ENCODE measurements around the gene ATR. TPM values are rescaled to one million over a fixed set of nuclear protein-coding genes. Genes with fewer than 3 reads are reported as not detected.

Gene ATR
- polyA plus RNA-seq, 2 of the 4 experiments (the other 2 are of a cell fraction) = 13.9 to 36.2 TPM

DNA sequence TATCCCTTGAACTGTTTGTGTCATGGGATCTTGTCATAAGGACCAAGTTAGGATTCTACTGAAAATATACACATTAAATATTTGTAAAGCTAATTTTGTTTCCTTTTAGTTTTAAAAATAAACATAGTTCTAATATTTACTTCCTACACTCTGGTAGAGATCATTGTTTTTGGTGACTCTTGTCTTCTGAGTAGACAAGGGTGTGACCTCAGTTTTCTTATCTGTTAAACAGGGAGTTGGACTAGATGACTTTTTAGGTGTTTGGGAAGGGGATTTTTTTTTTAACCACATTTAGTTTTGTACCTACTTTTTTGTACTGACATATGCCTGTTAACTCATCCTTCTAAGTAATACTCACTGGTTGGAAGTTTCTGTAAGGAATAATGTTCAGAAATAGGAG, 48.4 kb upstream of the ATR start:
- ChIA-PET POLR2A (no interaction called here), CTCF (interaction anchor here (1.6 kb wide), 1 partner anchor 9 kb away, joined by 6 read pairs; no protein-coding TSS in a partner anchor)
- TF ChIP-seq PHF8 (IDR thresholded peaks at IDR 0.05; ENCODE audit: borderline replicate concordance, low read depth) (no peak), RAD21 (conservative IDR thresholded peaks at IDR 0.05 in 1 of 2, IDR thresholded peaks at IDR 0.05 in 1 of 2) (no peak), MAZ (IDR thresholded peaks at IDR 0.05; ENCODE audit: borderline replicate concordance, low read depth, low read length) (no peak), CBX2 (IDR thresholded peaks at IDR 0.05; ENCODE audit: borderline replicate concordance, low read depth) (no peak), CHD4 (IDR thresholded peaks at IDR 0.05; ENCODE audit: borderline replicate concordance) (no peak), BHLHE40 (IDR thresholded peaks at IDR 0.05; ENCODE audit: low read depth, low read length) (no peak), POLR2AphosphoS2 (conservative IDR thresholded peaks at IDR 0.05; ENCODE audit: low read length) (no peak), ZFP36 (IDR thresholded peaks at IDR 0.05; ENCODE audit: borderline replicate concordance, partially characterized antibody) (no peak), NPAS2 (CRISPR knock-in tag; IDR thresholded peaks at IDR 0.05; ENCODE audit: borderline replicate concordance) (no peak), CHD2 (IDR thresholded peaks at IDR 0.05; ENCODE audit: low read length, partially characterized antibody) (no peak), EP300 (IDR thresholded peaks at IDR 0.05) (no peak), NR3C1 (IDR thresholded peaks at IDR 0.05) (no peak), RCOR1 (IDR thresholded peaks at IDR 0.05; ENCODE audit: low read depth, low read length) (no peak), RNF2 (IDR thresholded peaks at IDR 0.05; ENCODE audit: borderline replicate concordance, low read depth) (no peak)
- TF ChIP-seq, protein P1, sequence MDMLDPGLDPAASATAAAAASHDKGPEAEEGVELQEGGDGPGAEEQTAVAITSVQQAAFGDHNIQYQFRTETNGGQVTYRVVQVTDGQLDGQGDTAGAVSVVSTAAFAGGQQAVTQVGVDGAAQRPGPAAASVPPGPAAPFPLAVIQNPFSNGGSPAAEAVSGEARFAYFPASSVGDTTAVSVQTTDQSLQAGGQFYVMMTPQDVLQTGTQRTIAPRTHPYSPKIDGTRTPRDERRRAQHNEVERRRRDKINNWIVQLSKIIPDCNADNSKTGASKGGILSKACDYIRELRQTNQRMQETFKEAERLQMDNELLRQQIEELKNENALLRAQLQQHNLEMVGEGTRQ (IDR thresholded peaks at IDR 0.05) = no peak
- TF ChIP-seq, protein P2, sequence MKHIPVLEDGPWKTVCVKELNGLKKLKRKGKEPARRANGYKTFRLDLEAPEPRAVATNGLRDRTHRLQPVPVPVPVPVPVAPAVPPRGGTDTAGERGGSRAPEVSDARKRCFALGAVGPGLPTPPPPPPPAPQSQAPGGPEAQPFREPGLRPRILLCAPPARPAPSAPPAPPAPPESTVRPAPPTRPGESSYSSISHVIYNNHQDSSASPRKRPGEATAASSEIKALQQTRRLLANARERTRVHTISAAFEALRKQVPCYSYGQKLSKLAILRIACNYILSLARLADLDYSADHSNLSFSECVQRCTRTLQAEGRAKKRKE (CRISPR knock-in tag; IDR thresholded peaks at IDR 0.05; ENCODE audit: low read depth) = no peak
- TF ChIP-seq, protein P3, sequence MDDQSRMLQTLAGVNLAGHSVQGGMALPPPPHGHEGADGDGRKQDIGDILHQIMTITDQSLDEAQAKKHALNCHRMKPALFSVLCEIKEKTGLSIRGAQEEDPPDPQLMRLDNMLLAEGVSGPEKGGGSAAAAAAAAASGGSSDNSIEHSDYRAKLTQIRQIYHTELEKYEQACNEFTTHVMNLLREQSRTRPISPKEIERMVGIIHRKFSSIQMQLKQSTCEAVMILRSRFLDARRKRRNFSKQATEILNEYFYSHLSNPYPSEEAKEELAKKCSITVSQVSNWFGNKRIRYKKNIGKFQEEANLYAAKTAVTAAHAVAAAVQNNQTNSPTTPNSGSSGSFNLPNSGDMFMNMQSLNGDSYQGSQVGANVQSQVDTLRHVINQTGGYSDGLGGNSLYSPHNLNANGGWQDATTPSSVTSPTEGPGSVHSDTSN (IDR thresholded peaks at IDR 0.05) = no peak
- Histone ChIP-seq H3K4me2 (no peak overlapping the region), H3K4me3 (no peak overlapping the region), H3K9me3 (no peaks in the 10 kb centered on the region), H3K4me1 (peaks cover 16% of the 10 kb centered on the region; the same call in 2 of the 3 replicates), H3K27ac (no peak overlapping the region)
- FAIRE-seq (peak; percentile 54), DNase-seq (ENCODE audit: low read depth in 1 of 2, low spot score in 1 of 2) (no peak), ATAC-seq (no peak)

DNA sequence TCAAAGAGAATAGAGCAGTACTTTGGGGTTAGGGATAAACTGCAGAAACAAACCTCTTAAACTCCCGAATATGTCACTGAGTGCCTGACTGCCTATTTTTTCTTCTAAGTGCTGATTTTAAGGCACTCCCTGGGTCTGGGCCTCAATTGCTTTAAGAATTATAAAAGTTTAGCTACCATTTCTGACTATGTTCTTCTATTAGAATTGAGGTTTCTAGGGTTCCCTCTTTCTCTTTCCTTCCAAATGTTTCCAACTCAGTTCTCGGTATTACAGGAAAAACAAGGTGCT, 46.6 kb upstream of the ATR start:
- DNase-seq (ENCODE audit: low read depth in 1 of 2, low spot score in 1 of 2) (no peak), FAIRE-seq (no peak), ATAC-seq (no peak)
- H3K4me2 ChIP-seq = no peak overlapping the region
- peaks cover 18% of the 10 kb centered on the region; the same call in 2 of the 3 replicates for H3K4me1 ChIP-seq
- whole genome bisulfite sequencing (ENCODE audit: missing lambda C conversion rate) = 97% methylated on average over 2 of the region's 2 CpGs
- H3K27ac ChIP-seq = no peak overlapping the region
- H3K9me3 ChIP-seq = no peaks in the 10 kb centered on the region
- ChIA-PET POLR2A (no interaction called here), CTCF (interaction anchor here (0.7 to 1.6 kb wide), 2 partner anchors 9 to 15 kb away, joined by 4 read pairs; no protein-coding TSS in a partner anchor)
- TF ChIP-seq, protein P2 (CRISPR knock-in tag; IDR thresholded peaks at IDR 0.05; ENCODE audit: low read depth) = no peak
- TF ChIP-seq EHMT2 (IDR thresholded peaks at IDR 0.05; ENCODE audit: low read depth) (no peak), CHD2 (IDR thresholded peaks at IDR 0.05; ENCODE audit: low read length, partially characterized antibody) (no peak), KDM5A (IDR thresholded peaks at IDR 0.05) (no peak), HOXB5 (CRISPR knock-in tag; IDR thresholded peaks at IDR 0.05) (no peak), HOXA7 (CRISPR knock-in tag; IDR thresholded peaks at IDR 0.05) (no peak), FOSB (CRISPR knock-in tag; IDR thresholded peaks at IDR 0.05) (no peak), NPAS2 (CRISPR knock-in tag; IDR thresholded peaks at IDR 0.05; ENCODE audit: borderline replicate concordance) (no peak), CBX2 (IDR thresholded peaks at IDR 0.05; ENCODE audit: borderline replicate concordance, low read depth) (no peak), SREBF2 (IDR thresholded peaks at IDR 0.05) (no peak), RNF2 (IDR thresholded peaks at IDR 0.05; ENCODE audit: borderline replicate concordance, low read depth) (no peak), MAZ (IDR thresholded peaks at IDR 0.05; ENCODE audit: borderline replicate concordance, low read depth, low read length) (no peak), ZFP36 (IDR thresholded peaks at IDR 0.05; ENCODE audit: borderline replicate concordance, partially characterized antibody) (no peak), RARB (CRISPR knock-in tag; IDR thresholded peaks at IDR 0.05) (no peak), ESRRA (IDR thresholded peaks at IDR 0.05; ENCODE audit: borderline replicate concordance, low read length) (no peak)
- TF ChIP-seq, protein P4, sequence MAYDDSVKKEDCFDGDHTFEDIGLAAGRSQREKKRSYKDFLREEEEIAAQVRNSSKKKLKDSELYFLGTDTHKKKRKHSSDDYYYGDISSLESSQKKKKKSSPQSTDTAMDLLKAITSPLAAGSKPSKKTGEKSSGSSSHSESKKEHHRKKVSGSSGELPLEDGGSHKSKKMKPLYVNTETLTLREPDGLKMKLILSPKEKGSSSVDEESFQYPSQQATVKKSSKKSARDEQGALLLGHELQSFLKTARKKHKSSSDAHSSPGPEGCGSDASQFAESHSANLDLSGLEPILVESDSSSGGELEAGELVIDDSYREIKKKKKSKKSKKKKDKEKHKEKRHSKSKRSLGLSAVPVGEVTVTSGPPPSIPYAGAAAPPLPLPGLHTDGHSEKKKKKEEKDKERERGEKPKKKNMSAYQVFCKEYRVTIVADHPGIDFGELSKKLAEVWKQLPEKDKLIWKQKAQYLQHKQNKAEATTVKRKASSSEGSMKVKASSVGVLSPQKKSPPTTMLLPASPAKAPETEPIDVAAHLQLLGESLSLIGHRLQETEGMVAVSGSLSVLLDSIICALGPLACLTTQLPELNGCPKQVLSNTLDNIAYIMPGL (CRISPR knock-in tag; IDR thresholded peaks at IDR 0.05; ENCODE audit: borderline replicate concordance) = no peak
- no peak overlapping the region for H3K4me3 ChIP-seq
